Panc1 (cell line): ENCODE results near the gene CNTN5. TPM values are rescaled to one million over a fixed set of nuclear protein-coding genes. Genes with fewer than 3 reads are reported as not detected.

Experiments
- ATAC-seq: fragments of 200-7000 bp; cut with Tn5 transposase; 2 replicates; pipeline ENCODE4 v1.9.1; 2020; ENCODE audit warnings: mild to moderate bottlenecking, moderate library complexity
- BruUV-seq: library from RNA; stranded (reverse); fragments of 400-500 nt; replicated peaks from 2 replicates; lab custom pipeline; 2021; lab: Mats Ljungman, UMichigan
- CTCF ChIA-PET: fragments of 300-600 bp; sonication (Branson Sonifier 250); formaldehyde crosslinking; loops from one replicate; lab custom pipeline; 2022; ENCODE audit warnings: antibody characterized with exemption; lab: Charles Lee
- POLR2A ChIA-PET: fragments of 300-600 bp; sonication (Branson Sonifier 250); formaldehyde crosslinking; loops from one replicate; lab custom pipeline; 2022; ENCODE audit warnings: antibody characterized with exemption; lab: Charles Lee
- DNase-seq: peaks from one replicate; pipeline ENCODE4 v3.0.0-alpha.2; 2010; ENCODE audit warnings: low read depth, low spot score
- H3K27ac ChIP-seq: 2 replicates; pipeline ENCODE4 v1.5.1; 2011; ENCODE audit warnings: mild to moderate bottlenecking, low read length, inconsistent platforms
- H3K27me3 ChIP-seq: fragments of 200-500 bp; sonication (Bioruptor generic); 2 replicates; pipeline ENCODE4 v1.6.0; 2014; ENCODE audit warnings: low read length, inconsistent platforms; ENCODE audit not compliant: control insufficient read depth, insufficient read depth
- H3K36me3 ChIP-seq: fragments of 200-500 bp; sonication (Bioruptor generic); 2 replicates; pipeline ENCODE4 v1.5.1; 2014; ENCODE audit warnings: inconsistent platforms, mild to moderate bottlenecking, low read length, moderate library complexity; ENCODE audit not compliant: control insufficient read depth, insufficient read depth
- H3K4me1 ChIP-seq: 2 replicates; pipeline ENCODE4 v1.5.1; 2011; ENCODE audit warnings: inconsistent platforms, mild to moderate bottlenecking, low read length, moderate library complexity; ENCODE audit not compliant: control insufficient read depth, insufficient read depth
- H3K4me3 ChIP-seq, 2 experiments: 2 replicates each; pipeline ENCODE4 v1.5.1; 2011 to 2012; ENCODE audit warnings: low read depth in 2 of 2, low read length in 2 of 2, mild to moderate bottlenecking in 2 of 2, inconsistent platforms in 1 of 2, moderate library complexity in 1 of 2
- H3K9me3 ChIP-seq: fragments of 200-500 bp; sonication (Bioruptor generic); 2 replicates; pipeline ENCODE4 v1.5.1; 2014; ENCODE audit warnings: low read depth, mild to moderate bottlenecking, inconsistent platforms, low read length, moderate library complexity; ENCODE audit not compliant: control insufficient read depth, insufficient read depth
- CTCF ChIP-seq: fragments of 450-650 bp; IDR thresholded peaks from 2 replicates; pipeline ENCODE4 v1.5.1; 2017; ENCODE audit warnings: mild to moderate bottlenecking
- POLR2AphosphoS5 ChIP-seq: IDR thresholded peaks from 2 replicates; pipeline ENCODE4 v1.6.1; 2012; ENCODE audit warnings: mild to moderate bottlenecking, low read depth, low read length, moderate library complexity
- SIN3A ChIP-seq: IDR thresholded peaks from 2 replicates; pipeline ENCODE4 v1.6.1; 2012; ENCODE audit warnings: low read depth, mild to moderate bottlenecking, low read length, moderate library complexity, borderline replicate concordance; ENCODE audit not compliant: insufficient read depth
- TCF7L2 ChIP-seq: IDR thresholded peaks from 2 replicates; pipeline ENCODE4 v1.6.1; 2011; ENCODE audit warnings: mild to moderate bottlenecking, low read depth, low read length, inconsistent platforms
- in situ Hi-C: cut with HindIII; loops from 2 replicates; pipeline ENCODE4 v1.10.0; 2016; ENCODE audit warnings: low sequenced_read_pairs, low pct_unique_long_range_greater_than_20kb
- intact Hi-C: fragments of 100-400 bp; cut with micrococcal nuclease; formaldehyde crosslinking; loops from one replicate; pipeline ENCODE4 v1.10.0; 2022; ENCODE audit not compliant: unreplicated experiment
- total RNA-seq: library from RNA; stranded (reverse); gene quantifications from one replicate; pipeline ENCODE4 v1.2.1, GENCODE V29; 2021; ENCODE audit not compliant: unreplicated experiment
- TF ChIP-seq, protein P1 (sequence below), 2 experiments: IDR thresholded peaks; 2 replicates each; pipeline ENCODE4 v1.6.1; 2011 to 2012; ENCODE audit warnings: low read depth in 2 of 2, control low read depth in 1 of 2, low read length in 1 of 2, mild to moderate bottlenecking in 1 of 2, moderate library complexity in 1 of 2; ENCODE audit not compliant: insufficient read depth in 1 of 2

The CNTN5 gene
- total RNA-seq, 1 experiment from 2014 or later, result not detected

DNA sequence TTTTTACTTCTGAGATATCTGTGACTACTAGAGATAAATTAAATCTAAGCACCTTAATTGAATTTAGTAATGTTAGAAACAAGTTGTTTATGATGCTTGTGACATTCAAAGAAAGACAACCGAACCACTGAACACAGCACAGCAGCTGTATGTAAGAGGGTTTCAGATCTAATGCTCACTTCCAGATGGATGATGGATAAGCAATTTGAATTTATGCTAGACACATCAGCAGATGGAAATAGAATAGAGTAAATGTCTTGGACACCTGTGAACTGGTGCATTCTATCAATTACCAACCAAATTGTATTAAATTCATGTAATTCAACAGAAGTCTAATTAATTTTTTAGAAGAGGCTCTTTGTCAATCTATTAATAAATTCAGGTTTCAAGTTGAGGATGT is 306.3 kb downstream of the CNTN5 start:
- TF ChIP-seq TCF7L2 (no peak), POLR2AphosphoS5 (no peak), CTCF (no peak)
- TF ChIP-seq, protein P1, sequence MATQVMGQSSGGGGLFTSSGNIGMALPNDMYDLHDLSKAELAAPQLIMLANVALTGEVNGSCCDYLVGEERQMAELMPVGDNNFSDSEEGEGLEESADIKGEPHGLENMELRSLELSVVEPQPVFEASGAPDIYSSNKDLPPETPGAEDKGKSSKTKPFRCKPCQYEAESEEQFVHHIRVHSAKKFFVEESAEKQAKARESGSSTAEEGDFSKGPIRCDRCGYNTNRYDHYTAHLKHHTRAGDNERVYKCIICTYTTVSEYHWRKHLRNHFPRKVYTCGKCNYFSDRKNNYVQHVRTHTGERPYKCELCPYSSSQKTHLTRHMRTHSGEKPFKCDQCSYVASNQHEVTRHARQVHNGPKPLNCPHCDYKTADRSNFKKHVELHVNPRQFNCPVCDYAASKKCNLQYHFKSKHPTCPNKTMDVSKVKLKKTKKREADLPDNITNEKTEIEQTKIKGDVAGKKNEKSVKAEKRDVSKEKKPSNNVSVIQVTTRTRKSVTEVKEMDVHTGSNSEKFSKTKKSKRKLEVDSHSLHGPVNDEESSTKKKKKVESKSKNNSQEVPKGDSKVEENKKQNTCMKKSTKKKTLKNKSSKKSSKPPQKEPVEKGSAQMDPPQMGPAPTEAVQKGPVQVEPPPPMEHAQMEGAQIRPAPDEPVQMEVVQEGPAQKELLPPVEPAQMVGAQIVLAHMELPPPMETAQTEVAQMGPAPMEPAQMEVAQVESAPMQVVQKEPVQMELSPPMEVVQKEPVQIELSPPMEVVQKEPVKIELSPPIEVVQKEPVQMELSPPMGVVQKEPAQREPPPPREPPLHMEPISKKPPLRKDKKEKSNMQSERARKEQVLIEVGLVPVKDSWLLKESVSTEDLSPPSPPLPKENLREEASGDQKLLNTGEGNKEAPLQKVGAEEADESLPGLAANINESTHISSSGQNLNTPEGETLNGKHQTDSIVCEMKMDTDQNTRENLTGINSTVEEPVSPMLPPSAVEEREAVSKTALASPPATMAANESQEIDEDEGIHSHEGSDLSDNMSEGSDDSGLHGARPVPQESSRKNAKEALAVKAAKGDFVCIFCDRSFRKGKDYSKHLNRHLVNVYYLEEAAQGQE (IDR thresholded peaks at IDR 0.05; ENCODE audit: insufficient read depth in 1 of 2, low read depth in 2 of 2, low read length in 1 of 2), result no peak
- no peaks in the 10 kb centered on the region; the same call in 1 of the 2 replicates for H3K9me3 ChIP-seq
- CTCF ChIA-PET, result no interaction called here
- intact Hi-C loops (no loop called here), in situ Hi-C loops (no loop called here)
- DNase-seq (no peak), ATAC-seq (no peak)
- POLR2A ChIA-PET, result no interaction called here
- H3K4me1 ChIP-seq, result no peaks in the 10 kb centered on the region
- no peak overlapping the region for H3K27ac ChIP-seq
- H3K36me3 ChIP-seq, result no peaks in the 10 kb centered on the region
- no peaks in the 10 kb centered on the region for H3K27me3 ChIP-seq
- BruUV-seq, result no TSS peak
- H3K4me3 ChIP-seq, result no peak overlapping the region

DNA sequence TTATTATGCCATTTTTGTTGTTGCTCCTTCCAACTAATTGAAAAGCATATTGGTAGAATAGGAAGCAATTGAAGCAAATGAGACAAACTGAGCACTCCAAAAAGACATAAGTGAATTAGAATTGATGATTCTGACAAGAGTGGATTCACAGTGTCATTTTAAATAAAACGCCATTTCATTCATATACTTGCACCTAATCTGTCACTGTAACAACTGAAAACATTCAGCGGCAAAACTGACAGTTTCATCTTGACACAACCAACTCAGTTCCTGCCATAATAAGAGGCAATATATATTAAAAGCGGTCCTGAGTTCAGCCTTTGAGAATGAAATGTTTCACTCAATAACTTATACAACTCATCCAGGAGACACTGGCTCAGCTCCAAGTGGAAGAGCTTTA is 306.8 kb downstream of the CNTN5 start:
- intact Hi-C loops, result no loop called here

More for the DNA sequence above, 306.8 kb downstream of the CNTN5 start:
- TF ChIP-seq POLR2AphosphoS5 (no peak), TCF7L2 (no peak), SIN3A (no peak), CTCF (no peak)
- TF ChIP-seq, protein P1 (IDR thresholded peaks at IDR 0.05; ENCODE audit: insufficient read depth in 1 of 2, low read depth in 2 of 2, low read length in 1 of 2), result no peak
- POLR2A ChIA-PET, result no interaction called here
- Histone ChIP-seq H3K27ac (no peak overlapping the region), H3K4me1 (no peaks in the 10 kb centered on the region), H3K27me3 (no peaks in the 10 kb centered on the region), H3K9me3 (no peaks in the 10 kb centered on the region; the same call in 1 of the 2 replicates), H3K36me3 (no peaks in the 10 kb centered on the region), H3K4me3 (no peak overlapping the region)
- in situ Hi-C loops, result no loop called here
- ATAC-seq, result no peak
- CTCF ChIA-PET, result no interaction called here
- BruUV-seq, result no TSS peak
- DNase-seq, result no peak
